B cell (primary cell): ENCODE results near the gene SLC7A6OS. TPM values are rescaled to one million over a fixed set of nuclear protein-coding genes. Genes with fewer than 3 reads are reported as not detected.

Source experiments
- ATAC-seq: fragments of 200-7000 bp; cut with Tn5 transposase; one replicate; pipeline ENCODE4 v1.10.0; 2021; ENCODE audit warnings: low read depth, mild to moderate bottlenecking, moderate number of reproducible peaks, moderate library complexity
- CTCF ChIA-PET: fragments of 350-600 bp; sonication (Branson Sonifier 250); formaldehyde crosslinking; loops from one replicate; lab custom pipeline; 2021; ENCODE audit warnings: antibody characterized with exemption, inconsistent platforms; lab: Charles Lee
- POLR2A ChIA-PET: fragments of 350-600 bp; sonication (Branson Sonifier 250); formaldehyde crosslinking; loops from one replicate; lab custom pipeline; 2021; ENCODE audit warnings: antibody characterized with exemption; lab: Charles Lee
- DNase-seq: peaks from one replicate; pipeline ENCODE4 v3.0.0; 2013
- H2AFZ ChIP-seq: 2 replicates; pipeline ENCODE4 v1.6.1; 2012; ENCODE audit warnings: mild to moderate bottlenecking, low read depth, low read length; ENCODE audit not compliant: insufficient read depth, poor library complexity, severe bottlenecking
- H3K27ac ChIP-seq, 2 donors: 1 replicate in 1 of 2; 2 replicates in 1 of 2; pipeline ENCODE4 v1.5.1; 2012 to 2013; ENCODE audit warnings: low read length in 2 of 2, mild to moderate bottlenecking in 2 of 2, moderate library complexity in 1 of 2
- H3K27me3 ChIP-seq, 4 experiments: fragments of 200-600 bp in 1 of 4; sonication (generic) in 1 of 4; replicated peaks in 1 of 4; 1 replicate in 2 of 4; 2 replicates in 2 of 4; pipeline versions ENCODE4 v1.6.1 to v1.7.0; 2013 to 2016; ENCODE audit warnings: low read length in 3 of 4, mild to moderate bottlenecking in 2 of 4, mixed read lengths in 1 of 4, moderate library complexity in 1 of 4; ENCODE audit not compliant: insufficient read depth in 4 of 4, control insufficient read depth in 3 of 4; ENCODE audit errors: control extremely low read depth in 1 of 4
- H3K36me3 ChIP-seq, 2 experiments: replicated peaks in 1 of 2; 1 replicate in 1 of 2; 2 replicates in 1 of 2; pipeline versions ENCODE4 v1.6.1 to v1.7.1; 2013; ENCODE audit warnings: low read length in 1 of 2; ENCODE audit not compliant: insufficient read depth in 2 of 2, control insufficient read depth in 1 of 2; ENCODE audit errors: control extremely low read depth in 1 of 2, extremely low read depth in 1 of 2
- H3K4me1 ChIP-seq, 2 donors: fragments of 200-600 bp in 1 of 2; sonication (generic) in 1 of 2; 1 replicate in 1 of 2; 2 replicates in 1 of 2; pipeline versions ENCODE4 v1.5.1 to v1.6.1; 2013 to 2017; ENCODE audit warnings: low read length in 2 of 2; ENCODE audit not compliant: control insufficient read depth in 2 of 2, insufficient read depth in 2 of 2
- H3K4me2 ChIP-seq: replicated peaks from 2 replicates; pipeline ENCODE3; 2012; ENCODE audit warnings: mild to moderate bottlenecking, low read depth, low read length; ENCODE audit not compliant: poor library complexity, severe bottlenecking
- H3K4me3 ChIP-seq, 5 experiments: fragments of 200-600 bp in 1 of 5; sonication (generic) in 1 of 5; 1 replicate in 3 of 5; 2 replicates in 2 of 5; pipeline versions ENCODE4 v1.5.1 to v1.7.0; 2011 to 2016; ENCODE audit warnings: low read length in 4 of 5, mild to moderate bottlenecking in 4 of 5, low read depth in 2 of 5, control low read depth in 1 of 5, moderate library complexity in 1 of 5; ENCODE audit not compliant: insufficient read depth in 1 of 5; ENCODE audit errors: control extremely low read depth in 1 of 5, extremely low read depth in 1 of 5
- H3K79me2 ChIP-seq: fragments of 200-600 bp; sonication (generic); one replicate; pipeline ENCODE4 v1.6.0; 2016; ENCODE audit warnings: low read length; ENCODE audit not compliant: control insufficient read depth, insufficient read depth
- H3K9ac ChIP-seq: fragments of 200-600 bp; sonication (generic); 2 replicates; pipeline ENCODE4 v1.6.1; 2017; ENCODE audit warnings: mild to moderate bottlenecking, low read length, moderate library complexity
- H3K9me3 ChIP-seq, 3 donors: one replicate each; pipeline versions ENCODE4 v1.6.1 to v1.7.1; 2013; ENCODE audit warnings: low read length in 2 of 3; ENCODE audit not compliant: control insufficient read depth in 2 of 3, insufficient read depth in 1 of 3; ENCODE audit errors: control extremely low read depth in 1 of 3
- H4K20me1 ChIP-seq: 2 replicates; pipeline ENCODE4 v1.6.0; 2012; ENCODE audit warnings: mild to moderate bottlenecking, low read length; ENCODE audit not compliant: insufficient read depth, control insufficient read depth, poor library complexity, severe bottlenecking
- H3K27ac Mint-ChIP-seq: one replicate; pipeline ENCODE4 v1.8.0; 2021; ENCODE audit warnings: mixed read lengths
- H3K27me3 Mint-ChIP-seq: one replicate; pipeline ENCODE4 v1.8.0; 2021; ENCODE audit warnings: mixed read lengths
- H3K4me1 Mint-ChIP-seq: one replicate; pipeline ENCODE4 v1.8.0; 2021; ENCODE audit warnings: mixed read lengths
- H3K4me3 Mint-ChIP-seq: one replicate; pipeline ENCODE4 v1.8.0; 2021; ENCODE audit warnings: mixed read lengths
- H3K9me3 Mint-ChIP-seq: one replicate; pipeline ENCODE4 v1.8.0; 2022; ENCODE audit warnings: mixed read lengths; ENCODE audit not compliant: insufficient read depth
- CTCF ChIP-seq: fragments of 200-600 bp; IDR thresholded peaks from one replicate; pipeline ENCODE4 v1.8.0; 2022; ENCODE audit warnings: antibody characterized with exemption, mild to moderate bottlenecking
- EZH2 ChIP-seq: IDR thresholded peaks from 2 replicates; pipeline ENCODE4 v1.6.1; 2012; ENCODE audit warnings: borderline replicate concordance, low read depth, mild to moderate bottlenecking, moderate library complexity, low read length; ENCODE audit not compliant: insufficient read depth, poor library complexity, severe bottlenecking
- WGBS: methylation state at CpG from one replicate; pipeline ENCODE4 v1.1.5; 2013; ENCODE audit warnings: missing lambda C conversion rate; ENCODE audit not compliant: insufficient coverage; 5-methylcytosine and 5-hydroxymethylcytosine counted together
- intact Hi-C: fragments of 100-400 bp; cut with micrococcal nuclease; formaldehyde crosslinking; loops from one replicate; pipeline ENCODE4 v1.10.0; 2022
- polyA plus RNA-seq: library from polyadenylated mRNA; depleted of rRNA; stranded (reverse); fragments of >200 nt; gene quantifications from 2 replicates; pipeline ENCODE4 v1.2.3, GENCODE V29; 2012
- total RNA-seq, 2 donors: library from RNA; stranded (reverse); fragments of 120-200 nt in 1 of 2; gene quantifications; 1 replicate in 1 of 2; 2 replicates in 1 of 2; pipeline versions ENCODE4 v1.2.3 to v1.2.4, GENCODE V29; 2013 to 2022

Gene SLC7A6OS
- total and polyA plus RNA-seq, 2 donors (not counting 1 experiment from before 2014, with no cell fraction given), result 9.9 to 54.1 TPM

GRCh38 chr16:68348639-68349445 is 38.1 kb upstream of the SLC7A6OS start:
- Histone ChIP-seq H3K79me2 (no peaks in the 10 kb centered on the region), H2AFZ (no peak overlapping the region), H3K4me3 (no peak overlapping the region), H3K9ac (no peak overlapping the region), H3K9me3 (no peaks in the 10 kb centered on the region), H3K27me3 (no peaks in the 10 kb centered on the region), H4K20me1 (no peaks in the 10 kb centered on the region), H3K4me2 (no peak overlapping the region), H3K27ac (no peak overlapping the region), H3K36me3 (peaks cover 19 to 86% of the 10 kb centered on the region in 2 experiments), H3K4me1 (no peaks in the 10 kb centered on the region)
- TF ChIP-seq CTCF (no peak), EZH2 (no peak)
- CTCF ChIA-PET, result interaction anchor here (0.9 kb wide), 1 partner anchor 20 kb away, joined by 4 read pairs; no protein-coding TSS in a partner anchor
- DNase-seq, result no peak
- Mint-ChIP-seq H3K27me3 (no peaks in the 10 kb centered on the region), H3K27ac (no peak overlapping the region), H3K9me3 (no peaks in the 10 kb centered on the region), H3K4me1 (no peaks in the 10 kb centered on the region), H3K4me3 (no peak overlapping the region)
- POLR2A ChIA-PET, result interaction anchor here (0.7 kb wide), 1 partner anchor 79 kb away, joined by 12 read pairs; no protein-coding TSS in a partner anchor
- 97% methylated on average over 23 of the region's 27 CpGs for WGBS
- ATAC-seq, result no peak
- intact Hi-C loops, result no loop called here

- ATAC-seq (no peak), DNase-seq (no peak)
- POLR2A ChIA-PET, result no interaction called here
- no peak overlapping the region for H2AFZ ChIP-seq
- H3K27me3 Mint-ChIP-seq, result no peaks in the 10 kb centered on the region
- H3K9me3 Mint-ChIP-seq, result no peaks in the 10 kb centered on the region
- H3K27ac ChIP-seq, result no peak overlapping the region
- no peak overlapping the region for H3K9ac ChIP-seq
- H3K36me3 ChIP-seq, result peaks cover 19 to 77% of the 10 kb centered on the region in 2 experiments
- H3K4me1 Mint-ChIP-seq, result no peaks in the 10 kb centered on the region
- no peaks in the 10 kb centered on the region for H3K9me3 ChIP-seq
- H3K4me3 ChIP-seq, result no peak overlapping the region
- no peak overlapping the region for H3K4me2 ChIP-seq
- CTCF ChIA-PET, result no interaction called here
- WGBS, result 29% methylated on average over 1 of the region's 4 CpGs
- H3K4me3 Mint-ChIP-seq, result no peak overlapping the region
- no peak overlapping the region for H3K27ac Mint-ChIP-seq
- intact Hi-C loops, result no loop called here
- no peaks in the 10 kb centered on the region for H3K27me3 ChIP-seq
- H3K4me1 ChIP-seq, result no peaks in the 10 kb centered on the region
- no peak for TF ChIP-seq EZH2
- no peak for TF ChIP-seq CTCF
- H4K20me1 ChIP-seq, result no peaks in the 10 kb centered on the region
- H3K79me2 ChIP-seq, result no peaks in the 10 kb centered on the region
Observed at GRCh38 chr16:68347605-68348004, 36.9 kb upstream of the SLC7A6OS start.
